Suppressor macrophage (primary cell): ENCODE measurements around the gene ADAMTS2.
"Not testable (repeated sequence)": the region's sequence is repeated elsewhere in the genome, so short reads cannot be mapped to it uniquely, and the experiment has no call there.

Source experiments
- DNase-seq, 4 experiments: peaks; one replicate each; pipeline ENCODE4 v3.0.0-alpha.2; 2020 to 2022

ADAMTS2 gene

GRCh38 chr5:179122411-179123108 is 222.7 kb downstream of the ADAMTS2 start:
- no peak for DNase-seq

DNA sequence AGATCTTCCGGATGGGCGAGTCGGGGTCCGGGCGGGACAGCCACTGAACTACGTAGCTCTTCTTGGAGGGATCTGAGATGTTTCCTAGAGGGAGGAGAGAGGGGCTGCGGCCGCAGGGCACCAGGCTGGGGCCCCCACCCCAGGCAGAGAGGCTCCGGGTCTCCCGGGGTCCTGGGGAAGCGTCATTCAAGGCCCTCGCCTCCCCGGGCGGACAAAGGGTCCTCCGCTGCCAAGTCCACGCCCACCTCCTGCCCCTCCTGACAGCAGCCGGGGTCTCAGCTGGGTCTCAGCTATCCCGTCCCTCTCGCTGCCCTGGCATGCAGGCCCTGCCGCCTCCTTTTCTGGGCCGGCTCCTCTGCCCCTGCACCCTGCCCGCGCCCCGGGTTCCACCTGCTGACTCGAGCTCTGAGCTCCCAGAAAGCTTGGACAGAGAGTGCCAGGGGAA is 223.6 kb downstream of the ADAMTS2 start:
- no peak for DNase-seq

DNA sequence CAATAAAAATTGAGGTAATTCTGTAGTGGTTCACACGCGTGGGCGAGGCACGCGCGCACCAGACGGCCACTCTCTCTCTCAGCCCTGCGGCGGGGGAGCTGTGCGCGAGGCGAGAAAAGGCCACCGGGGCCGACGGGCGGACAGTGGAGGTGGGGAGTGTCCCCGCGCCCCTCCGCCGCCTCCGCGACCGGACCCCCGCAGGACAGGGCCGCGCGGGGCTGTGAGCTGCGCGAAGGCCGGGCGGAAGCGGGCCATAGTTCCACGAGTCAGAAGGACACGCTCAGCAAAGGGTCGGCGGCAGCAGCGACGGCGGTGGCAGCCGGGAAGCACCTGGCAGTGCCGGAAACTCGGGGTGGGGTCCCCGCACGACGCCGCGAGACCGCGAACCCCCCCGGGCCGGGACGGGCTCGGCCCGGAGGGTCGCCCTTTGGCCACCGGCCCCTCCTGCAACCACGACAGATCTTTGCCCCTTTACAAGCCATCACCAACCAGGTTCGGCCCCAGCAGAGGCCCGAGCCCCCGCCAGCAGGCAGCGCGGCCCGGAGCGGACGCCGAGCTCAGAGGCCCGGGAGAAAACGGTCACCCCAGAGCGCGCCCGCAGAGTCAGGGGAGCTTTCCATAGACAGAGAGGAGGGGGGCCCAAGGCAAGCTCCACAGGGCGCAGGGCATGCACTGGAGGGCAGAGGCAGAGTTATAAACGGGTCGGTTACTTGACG is 224.2 kb downstream of the ADAMTS2 start:
- no peak for DNase-seq

DNA sequence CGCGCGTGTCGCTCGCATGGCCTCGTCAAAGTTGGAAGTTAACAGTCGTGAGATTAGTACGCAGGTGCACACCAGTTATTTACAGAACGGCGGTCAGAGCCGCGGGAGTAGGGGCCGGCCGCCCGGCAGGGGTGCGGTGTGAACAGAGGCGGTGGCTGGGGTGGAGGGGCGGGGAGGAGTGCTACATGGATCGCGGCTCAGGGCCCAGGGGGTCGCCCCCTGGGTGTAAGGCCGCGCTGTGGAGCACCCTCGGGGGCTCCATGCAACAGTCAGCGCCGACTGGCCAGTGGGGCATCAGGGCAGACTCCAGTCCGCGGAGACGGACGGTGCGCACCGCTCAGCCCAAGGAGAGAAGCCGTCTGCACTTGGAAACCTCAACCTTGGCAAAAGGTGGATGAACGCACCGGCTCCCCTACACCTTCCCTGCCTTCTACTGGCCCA is 224.8 kb downstream of the ADAMTS2 start:
- no peak for DNase-seq

GRCh38 chr5:179119415-179120170 is 225.7 kb downstream of the ADAMTS2 start:
- no peak for DNase-seq

GRCh38 chr5:179118756-179119414 is 226.4 kb downstream of the ADAMTS2 start:
- DNase-seq: no peak

DNA sequence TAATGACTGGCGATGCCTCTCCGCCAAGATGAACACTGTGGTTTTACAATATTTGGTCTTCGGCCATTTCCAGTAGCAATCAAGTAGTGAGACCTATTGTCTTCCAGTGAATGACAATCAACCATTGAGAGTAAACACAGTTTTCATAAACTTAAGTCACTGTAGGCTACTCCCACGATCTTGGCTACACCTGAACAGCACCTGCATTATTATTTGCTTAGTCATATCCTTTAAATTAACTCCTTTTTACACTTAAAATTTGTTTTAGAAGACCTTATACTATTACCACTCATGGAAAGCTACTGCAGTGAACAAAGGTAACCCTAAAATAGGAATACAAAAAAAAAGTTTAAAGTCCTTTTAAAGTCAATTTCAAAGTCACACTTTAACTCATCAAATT is 226.9 kb downstream of the ADAMTS2 start:
- no peak for DNase-seq

DNA sequence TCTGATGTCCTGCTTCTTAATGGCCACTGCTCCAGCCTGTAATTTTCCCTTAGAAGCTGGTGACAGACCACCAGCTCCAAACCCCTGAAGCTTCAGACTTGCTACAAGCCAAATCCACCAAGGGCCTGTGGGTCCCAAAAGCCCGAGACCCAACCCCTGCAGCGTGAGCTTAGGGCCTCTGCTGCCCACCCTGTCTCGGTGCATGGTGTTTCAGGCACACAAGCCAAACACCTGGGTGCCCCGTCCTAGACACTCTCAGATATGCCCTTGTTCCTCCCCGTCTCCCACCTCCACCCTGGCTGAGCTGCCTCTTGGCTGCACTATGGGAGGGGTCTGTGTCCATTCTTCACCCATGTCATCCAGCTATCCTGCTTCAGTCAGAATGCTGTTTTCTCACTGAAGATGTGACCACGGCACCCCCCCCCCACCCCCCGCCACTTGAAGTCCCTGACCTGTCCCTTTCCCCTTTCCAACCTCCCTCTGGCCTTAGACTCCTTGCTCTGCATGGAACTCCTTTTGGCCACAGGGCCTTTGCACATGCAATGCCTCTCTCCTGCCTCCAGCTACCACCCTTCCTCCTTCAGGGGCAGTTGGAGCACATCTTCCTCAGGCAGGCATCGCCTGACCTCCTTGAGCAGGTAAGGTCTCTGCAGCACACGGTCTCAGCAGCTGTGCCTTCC is 229.3 kb downstream of the ADAMTS2 start:
- DNase-seq: no peak

DNA sequence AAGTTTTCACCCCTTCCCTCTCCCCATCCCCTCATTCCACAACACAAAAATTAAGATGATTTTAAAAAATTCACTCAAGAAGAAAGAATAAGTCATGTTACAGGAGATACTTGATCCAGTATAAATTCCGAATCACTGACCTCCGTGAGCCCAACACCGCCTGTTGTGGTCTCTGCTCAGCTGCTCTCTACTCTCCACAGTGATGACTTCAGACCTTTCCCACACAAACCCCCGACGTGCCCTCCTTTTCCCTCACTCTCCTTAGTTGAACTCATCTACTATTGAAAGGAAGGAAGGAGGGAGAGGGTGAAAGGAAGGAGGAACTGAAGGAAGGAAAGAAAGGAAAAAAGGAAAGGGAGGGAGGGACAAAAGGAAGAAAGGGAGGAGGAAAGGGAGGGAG is 230.0 kb downstream of the ADAMTS2 start:
- DNase-seq: no peak

DNA sequence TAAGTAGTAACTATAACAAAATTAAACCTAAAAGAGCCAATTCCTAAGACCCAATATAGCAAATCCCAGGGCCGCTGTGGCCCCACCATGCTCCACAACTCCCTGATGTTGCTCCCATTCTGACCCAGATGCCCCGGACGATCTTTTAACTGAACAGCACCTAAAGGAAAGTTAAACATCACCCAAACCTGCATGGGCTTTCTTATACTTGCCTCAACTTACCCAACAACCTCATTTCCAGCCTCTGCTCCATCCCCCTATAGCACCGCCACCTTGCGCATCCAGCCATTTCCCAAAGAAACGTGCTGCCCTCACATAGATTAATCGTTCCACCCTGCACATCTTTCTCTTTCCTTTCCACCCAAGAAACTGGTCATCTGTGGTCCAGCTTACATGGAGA is 230.5 kb downstream of the ADAMTS2 start:
- no peak for DNase-seq

GRCh38 chr5:179113945-179114641 is 231.2 kb downstream of the ADAMTS2 start:
- no peak for DNase-seq

GRCh38 chr5:179113143-179113530 is 232.1 kb downstream of the ADAMTS2 start:
- DNase-seq: no peak

DNA sequence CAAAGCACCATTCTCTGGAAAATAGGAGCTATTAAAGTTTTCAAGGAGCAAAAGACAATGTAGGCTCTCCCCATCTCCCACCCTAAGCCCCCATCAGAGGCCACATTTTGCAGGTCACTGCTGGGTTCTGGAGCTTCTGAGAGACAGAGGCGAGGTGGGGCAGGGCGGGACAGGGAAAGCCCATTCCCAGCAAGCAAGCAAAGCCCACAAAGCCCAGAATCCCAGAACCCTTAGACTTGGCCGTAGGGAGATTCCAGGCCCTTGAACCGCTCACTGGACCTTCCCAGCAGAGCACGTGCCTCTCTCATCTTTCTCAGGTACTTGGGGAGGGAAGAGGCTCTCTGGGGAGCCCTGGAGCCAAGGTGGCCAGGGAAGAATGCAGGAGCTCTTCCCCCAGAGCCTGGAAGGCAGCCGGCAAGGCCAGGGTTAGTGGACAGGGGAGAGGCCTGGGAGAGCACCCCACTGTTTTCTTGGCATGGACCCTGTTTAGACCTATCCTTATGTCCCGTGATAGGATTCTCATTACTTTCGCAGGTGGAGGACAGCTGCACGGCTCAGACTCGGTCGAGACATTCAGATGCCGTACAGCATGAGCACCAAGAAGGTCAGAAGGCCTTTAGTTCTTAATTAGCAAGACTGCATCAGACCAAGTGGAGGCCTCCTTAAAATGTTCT is 232.7 kb downstream of the ADAMTS2 start:
- DNase-seq: no peak

GRCh38 chr5:179111267-179112207 is 233.7 kb downstream of the ADAMTS2 start:
- DNase-seq: no peak

DNA sequence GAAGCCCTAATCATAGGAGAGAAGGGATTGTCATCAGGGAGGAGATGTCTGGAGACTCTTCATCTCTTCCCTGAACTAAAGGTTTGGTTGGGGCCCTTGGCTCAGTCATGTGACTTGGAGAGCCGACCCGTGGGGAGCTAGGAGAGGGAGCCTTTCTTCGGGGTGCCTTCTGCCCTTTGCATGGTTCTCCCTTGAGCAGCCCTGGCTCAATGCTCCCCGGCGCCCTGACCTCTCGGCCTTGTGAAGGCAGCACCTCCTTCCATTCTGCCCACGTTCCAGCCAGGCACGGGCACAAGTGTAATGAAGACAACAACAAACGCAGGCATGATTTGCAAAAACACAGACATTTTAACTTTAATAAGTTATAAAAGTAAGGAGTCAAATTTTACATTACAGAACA is 234.7 kb downstream of the ADAMTS2 start:
- no peak for DNase-seq

DNA sequence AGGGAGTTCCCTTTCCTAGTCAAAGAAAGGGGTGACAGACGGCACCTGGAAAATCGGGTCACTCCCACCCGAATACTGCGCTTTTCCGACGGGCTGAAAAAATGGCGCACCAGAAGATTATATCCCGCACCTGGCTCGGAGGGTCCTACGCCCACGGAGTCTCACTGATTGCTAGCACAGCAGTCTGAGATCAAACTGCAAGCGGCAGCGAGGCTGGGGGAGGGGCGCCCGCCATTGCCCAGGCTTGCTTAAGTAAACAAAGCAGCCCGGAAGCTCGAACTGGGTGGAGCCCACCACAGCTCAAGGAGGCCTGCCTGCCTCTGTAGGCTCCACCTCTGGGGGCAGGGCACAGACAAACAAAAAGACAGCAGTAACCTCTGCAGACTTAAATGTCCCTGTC is 244.0 kb downstream of the ADAMTS2 start:
- not testable (repeated sequence) for DNase-seq

DNA sequence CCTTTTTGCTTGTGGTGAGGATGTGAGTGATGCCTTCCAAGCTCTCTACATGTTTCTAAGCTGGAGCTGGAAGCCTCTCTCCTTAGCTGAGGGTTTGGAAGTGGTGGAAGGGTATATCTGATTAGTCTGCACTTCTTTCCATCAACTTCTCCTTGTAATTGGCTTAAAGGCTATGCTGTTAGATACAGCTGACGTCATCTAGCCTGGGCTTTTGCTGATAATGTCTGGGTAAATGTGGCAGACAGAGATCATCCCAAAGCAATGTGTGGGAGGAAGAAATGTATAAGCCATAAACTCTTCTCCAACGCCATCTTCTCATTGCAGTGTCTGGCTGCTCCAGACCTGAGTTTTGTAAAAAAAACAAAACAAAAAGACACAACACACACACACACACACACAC is 255.8 kb downstream of the ADAMTS2 start:
- no peak for DNase-seq

GRCh38 chr5:179080724-179081123 is 264.5 kb downstream of the ADAMTS2 start:
- DNase-seq: no peak

- DNase-seq: no peak
Observed at GRCh38 chr5:179079165-179079987, 265.9 kb downstream of the ADAMTS2 start.
